BLaER1 (cell line): ENCODE results near the gene TEAD1.

ENCODE experiments used
- H3K27ac ChIP-seq: shearing (Covaris generic); formaldehyde crosslinking; 2 replicates; pipeline ENCODE4 v1.8.1; 2022
- H3K27me3 ChIP-seq: shearing (Covaris generic); formaldehyde crosslinking; 2 replicates; pipeline ENCODE4 v1.8.1; 2022
- H3K36me3 ChIP-seq: shearing (Covaris generic); formaldehyde crosslinking; 2 replicates; pipeline ENCODE4 v1.8.1; 2022
- H3K4me1 ChIP-seq: shearing (Covaris generic); formaldehyde crosslinking; 2 replicates; pipeline ENCODE4 v1.8.1; 2022
- H3K4me2 ChIP-seq: shearing (Covaris generic); formaldehyde crosslinking; 2 replicates; pipeline ENCODE4 v1.8.1; 2022
- H3K4me3 ChIP-seq: shearing (Covaris generic); formaldehyde crosslinking; 2 replicates; pipeline ENCODE4 v1.8.1; 2022
- H3K9ac ChIP-seq: shearing (Covaris generic); formaldehyde crosslinking; 2 replicates; pipeline ENCODE4 v1.8.1; 2022
- H3K9me3 ChIP-seq: shearing (Covaris generic); formaldehyde crosslinking; 2 replicates; pipeline ENCODE4 v1.8.1; 2022
- H4K20me1 ChIP-seq: shearing (Covaris generic); formaldehyde crosslinking; 2 replicates; pipeline ENCODE4 v1.8.1; 2022
- Cebpa-rat ChIP-seq: shearing (Covaris generic); IDR thresholded peaks from 2 replicates; pipeline ENCODE4 v1.8.1; 2022

TEAD1 gene

GRCh38 chr11:12717851-12718291 is 43.6 kb downstream of the TEAD1 start:
- Histone ChIP-seq H3K36me3 (no peaks in the 10 kb centered on the region), H4K20me1 (no peaks in the 10 kb centered on the region), H3K9me3 (no peaks in the 10 kb centered on the region), H3K9ac (no peak overlapping the region), H3K27me3 (no peaks in the 10 kb centered on the region), H3K4me1 (peaks cover 9% of the 10 kb centered on the region), H3K4me3 (no peak overlapping the region), H3K27ac (no peak overlapping the region), H3K4me2 (peak overlapping the region; percentile 30)
- no peak for TF ChIP-seq Cebpa-rat

- H3K27ac ChIP-seq = no peak overlapping the region
- no peak overlapping the region for H3K4me3 ChIP-seq
- no peaks in the 10 kb centered on the region for H4K20me1 ChIP-seq
- no peak overlapping the region for H3K4me2 ChIP-seq
- TF ChIP-seq Cebpa-rat = no peak
- no peaks in the 10 kb centered on the region for H3K27me3 ChIP-seq
- no peaks in the 10 kb centered on the region for H3K9me3 ChIP-seq
- H3K36me3 ChIP-seq = no peaks in the 10 kb centered on the region
- H3K9ac ChIP-seq = no peak overlapping the region
- H3K4me1 ChIP-seq = peaks cover 13% of the 10 kb centered on the region
Measured at GRCh38 chr11:12719221-12719620, 45.0 kb downstream of the TEAD1 start.

- H3K9ac ChIP-seq = no peak overlapping the region
Measured at GRCh38 chr11:12721816-12722604, 47.8 kb downstream of the TEAD1 start.

GRCh38 chr11:12723421-12724300 is 49.4 kb downstream of the TEAD1 start:
- H3K4me2 ChIP-seq = 0 out of 2 replicates have a peak overlapping the region, but pooled peaks have one; percentile 28
- no peak overlapping the region for H3K9ac ChIP-seq
- H3K27me3 ChIP-seq = no peaks in the 10 kb centered on the region
- no peak for TF ChIP-seq Cebpa-rat
- H3K27ac ChIP-seq = no peak overlapping the region
- no peaks in the 10 kb centered on the region for H3K9me3 ChIP-seq
- H4K20me1 ChIP-seq = no peaks in the 10 kb centered on the region
- H3K36me3 ChIP-seq = no peaks in the 10 kb centered on the region
- H3K4me3 ChIP-seq = no peak overlapping the region
- peaks cover 24% of the 10 kb centered on the region for H3K4me1 ChIP-seq

More at GRCh38 chr11:12721816-12722604, 47.8 kb downstream of the TEAD1 start:
- Histone ChIP-seq H3K4me1 (peaks cover 33% of the 10 kb centered on the region), H3K9me3 (no peaks in the 10 kb centered on the region), H3K27me3 (no peaks in the 10 kb centered on the region), H3K36me3 (no peaks in the 10 kb centered on the region), H4K20me1 (no peaks in the 10 kb centered on the region), H3K4me2 (no peak overlapping the region), H3K4me3 (no peak overlapping the region), H3K27ac (no peak overlapping the region)
- no peak for TF ChIP-seq Cebpa-rat

GRCh38 chr11:12724301-12725054 is 50.3 kb downstream of the TEAD1 start:
- peak overlapping the region; percentile 28 for H3K4me2 ChIP-seq
- H3K27ac ChIP-seq = no peak overlapping the region
- no peaks in the 10 kb centered on the region for H3K27me3 ChIP-seq
- H3K36me3 ChIP-seq = no peaks in the 10 kb centered on the region
- no peaks in the 10 kb centered on the region for H3K9me3 ChIP-seq
- TF ChIP-seq Cebpa-rat = no peak
- no peak overlapping the region for H3K9ac ChIP-seq
- H3K4me3 ChIP-seq = no peak overlapping the region
- H4K20me1 ChIP-seq = no peaks in the 10 kb centered on the region
- H3K4me1 ChIP-seq = peaks cover 24% of the 10 kb centered on the region

- Histone ChIP-seq H3K9ac (no peak overlapping the region), H3K27ac (no peak overlapping the region), H3K36me3 (no peaks in the 10 kb centered on the region), H3K9me3 (no peaks in the 10 kb centered on the region), H3K27me3 (no peaks in the 10 kb centered on the region), H3K4me2 (peak overlapping the region; percentile 49; the same call in 1 of the 2 replicates), H3K4me3 (no peak overlapping the region), H3K4me1 (peaks cover 24% of the 10 kb centered on the region), H4K20me1 (no peaks in the 10 kb centered on the region)
- TF ChIP-seq Cebpa-rat = no peak
Measured at GRCh38 chr11:12725055-12725862, 51.0 kb downstream of the TEAD1 start.

GRCh38 chr11:12725863-12726682 is 51.9 kb downstream of the TEAD1 start:
- no peaks in the 10 kb centered on the region for H3K36me3 ChIP-seq
- TF ChIP-seq Cebpa-rat = no peak
- no peaks in the 10 kb centered on the region for H4K20me1 ChIP-seq
- peaks cover 24% of the 10 kb centered on the region for H3K4me1 ChIP-seq
- no peaks in the 10 kb centered on the region for H3K27me3 ChIP-seq
- peak overlapping the region; percentile 49; the same call in 1 of the 2 replicates for H3K4me2 ChIP-seq
- H3K9me3 ChIP-seq = no peaks in the 10 kb centered on the region
- no peak overlapping the region for H3K9ac ChIP-seq
- no peak overlapping the region for H3K27ac ChIP-seq
- no peak overlapping the region for H3K4me3 ChIP-seq

GRCh38 chr11:12727563-12728211 is 53.5 kb downstream of the TEAD1 start:
- H3K4me3 ChIP-seq = no peak overlapping the region
- no peak overlapping the region for H3K27ac ChIP-seq
- no peak overlapping the region for H3K4me2 ChIP-seq
- no peaks in the 10 kb centered on the region for H4K20me1 ChIP-seq
- H3K36me3 ChIP-seq = no peaks in the 10 kb centered on the region
- H3K4me1 ChIP-seq = peaks cover 24% of the 10 kb centered on the region
- H3K27me3 ChIP-seq = no peaks in the 10 kb centered on the region
- no peak for TF ChIP-seq Cebpa-rat
- H3K9me3 ChIP-seq = no peaks in the 10 kb centered on the region
- no peak overlapping the region for H3K9ac ChIP-seq
